SK-N-SH treated with all-trans-retinoic acid at 6 μM for 48 hours (cell line): ENCODE results near the gene CCDC88C.

Experiments
- ATAC-seq: fragments of 200-7000 bp; cut with Tn5 transposase; 3 replicates; pipeline ENCODE4 v1.9.1; 2020; ENCODE audit warnings: mild to moderate bottlenecking, moderate library complexity
- ARNTL ChIP-seq: fragments of 450-650 bp; formaldehyde crosslinking; IDR thresholded peaks from 2 replicates; pipeline ENCODE4 v1.5.0; 2020; ENCODE audit warnings: low read depth, mild to moderate bottlenecking, moderate library complexity, borderline replicate concordance
- BACH2 ChIP-seq: fragments of 250-450 bp; sonication (Bioruptor Pico); IDR thresholded peaks from 2 replicates; pipeline ENCODE4 v1.9.0; 2021; ENCODE audit warnings: mild to moderate bottlenecking, borderline replicate concordance
- CREB5 ChIP-seq: fragments of 250-450 bp; sonication (Bioruptor Pico); IDR thresholded peaks from 2 replicates; pipeline ENCODE4 v1.5.1; 2020; ENCODE audit warnings: low read depth, mild to moderate bottlenecking, moderate library complexity
- CSDC2 ChIP-seq: fragments of 250-450 bp; sonication (Bioruptor Pico); IDR thresholded peaks from 2 replicates; pipeline ENCODE4 v1.5.0; 2020; ENCODE audit warnings: mild to moderate bottlenecking, moderate library complexity
- CSRNP3 ChIP-seq: fragments of 250-450 bp; sonication (Bioruptor Pico); IDR thresholded peaks from 2 replicates; pipeline ENCODE4 v1.5.1; 2021; ENCODE audit warnings: mild to moderate bottlenecking, moderate library complexity
- ESRRG ChIP-seq: fragments of 250-450 bp; sonication (Bioruptor Pico); IDR thresholded peaks from 2 replicates; pipeline ENCODE4 v1.6.1; 2021; ENCODE audit warnings: mild to moderate bottlenecking
- GLIS3 ChIP-seq: fragments of 250-450 bp; sonication (Bioruptor Pico); IDR thresholded peaks from 2 replicates; pipeline ENCODE4 v1.5.0; 2020; ENCODE audit warnings: mild to moderate bottlenecking, moderate library complexity
- ISL1 ChIP-seq: fragments of 250-450 bp; sonication (Bioruptor Pico); IDR thresholded peaks from 2 replicates; pipeline ENCODE4 v2.1.2; 2022; ENCODE audit warnings: mild to moderate bottlenecking, moderate library complexity
- OSR1 ChIP-seq: fragments of 250-450 bp; sonication (Bioruptor Pico); IDR thresholded peaks from 2 replicates; pipeline ENCODE4 v1.8.0; 2022; ENCODE audit warnings: moderate library complexity, mild to moderate bottlenecking, inconsistent platforms
- PPARA ChIP-seq: fragments of 250-450 bp; sonication (Bioruptor Pico); IDR thresholded peaks from 2 replicates; pipeline ENCODE4 v1.5.0; 2020; ENCODE audit warnings: mild to moderate bottlenecking, borderline replicate concordance
- RARB ChIP-seq: fragments of 250-450 bp; sonication (Bioruptor Pico); IDR thresholded peaks from 2 replicates; pipeline ENCODE4 v1.8.0; 2021; ENCODE audit warnings: mild to moderate bottlenecking, moderate library complexity
- SNAI2 ChIP-seq: fragments of 250-450 bp; sonication (Bioruptor Pico); IDR thresholded peaks from 2 replicates; pipeline ENCODE4 v1.5.0; 2020; ENCODE audit warnings: mild to moderate bottlenecking, moderate library complexity
- TCF4 ChIP-seq: fragments of 250-450 bp; sonication (Bioruptor Pico); IDR thresholded peaks from 2 replicates; pipeline ENCODE4 v1.8.0; 2021; ENCODE audit warnings: mild to moderate bottlenecking, moderate library complexity, borderline replicate concordance
- TSHZ2 ChIP-seq: fragments of 250-450 bp; sonication (Bioruptor Pico); IDR thresholded peaks from 2 replicates; pipeline ENCODE4 v1.5.0; 2020; ENCODE audit warnings: mild to moderate bottlenecking, moderate library complexity
- ZC3H10 ChIP-seq: fragments of 250-450 bp; sonication (Bioruptor Pico); IDR thresholded peaks from 2 replicates; pipeline ENCODE4 v1.5.1; 2021; ENCODE audit warnings: mild to moderate bottlenecking, moderate library complexity
- ZFP3 ChIP-seq: fragments of 250-450 bp; sonication (Bioruptor Pico); IDR thresholded peaks from 2 replicates; pipeline ENCODE4 v1.5.0; 2020; ENCODE audit warnings: mild to moderate bottlenecking, moderate library complexity
- ZFP30 ChIP-seq: fragments of 450-650 bp; formaldehyde crosslinking; IDR thresholded peaks from 2 replicates; pipeline ENCODE4 v1.5.0; 2022; ENCODE audit warnings: mild to moderate bottlenecking, moderate library complexity
- ZNF565 ChIP-seq: fragments of 450-650 bp; formaldehyde crosslinking; conservative IDR thresholded peaks from 2 replicates; pipeline ENCODE4 v1.5.0; 2020; ENCODE audit warnings: low read depth, mild to moderate bottlenecking, moderate library complexity
- ZNF70 ChIP-seq: fragments of 450-650 bp; formaldehyde crosslinking; IDR thresholded peaks from 2 replicates; pipeline ENCODE4 v1.5.0; 2020; ENCODE audit warnings: mild to moderate bottlenecking, moderate library complexity
- ZNF8 ChIP-seq: fragments of 450-650 bp; formaldehyde crosslinking; IDR thresholded peaks from 2 replicates; pipeline ENCODE4 v1.5.0; 2020; ENCODE audit warnings: mild to moderate bottlenecking, moderate library complexity

The CCDC88C gene

GRCh38 chr14:91273273-91273884 is 144.2 kb downstream of the CCDC88C start:
- ATAC-seq: no peak
- no peak for TF ChIP-seq TSHZ2 (CRISPR knock-in tag)
- no peak for TF ChIP-seq RARB (CRISPR knock-in tag)
- no peak for TF ChIP-seq OSR1 (CRISPR knock-in tag)
- no peak for TF ChIP-seq ZNF565 (CRISPR knock-in tag)
- no peak for TF ChIP-seq ZNF70
- no peak for TF ChIP-seq GLIS3
- no peak for TF ChIP-seq CSDC2 (CRISPR knock-in tag)
- TF ChIP-seq ISL1 (CRISPR knock-in tag): no peak
- no peak for TF ChIP-seq BACH2 (CRISPR knock-in tag)
- TF ChIP-seq ZFP3 (CRISPR knock-in tag): no peak
- no peak for TF ChIP-seq TCF4 (CRISPR knock-in tag)
- TF ChIP-seq ZC3H10 (CRISPR knock-in tag): no peak
- TF ChIP-seq ZFP30: no peak
- TF ChIP-seq SNAI2 (CRISPR knock-in tag): no peak
- TF ChIP-seq ARNTL (CRISPR knock-in tag): no peak
- TF ChIP-seq CREB5: no peak
- TF ChIP-seq, all 23 proteins: peak for 0

- ATAC-seq: no peak
- TF ChIP-seq ZFP3 (CRISPR knock-in tag) (no peak), OSR1 (CRISPR knock-in tag) (no peak), ZC3H10 (CRISPR knock-in tag) (no peak), ZNF70 (no peak)
Observed at GRCh38 chr14:91272341-91273272, 145.0 kb downstream of the CCDC88C start.

- ATAC-seq: no peak
- TF ChIP-seq ZFP3 (CRISPR knock-in tag): no peak
- TF ChIP-seq CSRNP3 (CRISPR knock-in tag): no peak
Observed at GRCh38 chr14:91271639-91272038, 146.0 kb downstream of the CCDC88C start.

- ATAC-seq: no peak
- TF ChIP-seq ZFP30 (no peak), BACH2 (CRISPR knock-in tag) (no peak), OSR1 (CRISPR knock-in tag) (no peak), ZNF565 (CRISPR knock-in tag) (no peak), ARNTL (CRISPR knock-in tag) (no peak), CSRNP3 (CRISPR knock-in tag) (no peak), ESRRG (CRISPR knock-in tag) (no peak), PPARA (CRISPR knock-in tag) (no peak), CSDC2 (CRISPR knock-in tag) (no peak), ZNF8 (CRISPR knock-in tag) (no peak), GLIS3 (no peak), TCF4 (CRISPR knock-in tag) (no peak), TSHZ2 (CRISPR knock-in tag) (no peak), ZNF70 (no peak), RARB (CRISPR knock-in tag) (no peak)
Observed at GRCh38 chr14:91270619-91271018, 147.0 kb downstream of the CCDC88C start.
